GM12865 (cell line): Measurements from ENCODE around the gene ABCD1.
"Not testable (repeated sequence)": the region's sequence is repeated elsewhere in the genome, so short reads cannot be mapped to it uniquely, and the experiment has no call there.

ENCODE experiments used
- DNase-seq: peaks from one replicate; pipeline ENCODE4 v3.0.0; 2010; ENCODE audit warnings: low read depth
- H3K4me3 ChIP-seq: 2 replicates; pipeline ENCODE4 v1.5.1; 2011; ENCODE audit warnings: mild to moderate bottlenecking, low read depth, low read length, control low read depth
- CTCF ChIP-seq: IDR thresholded peaks from 2 replicates; pipeline ENCODE4 v1.5.1; 2011; ENCODE audit warnings: low read length, control low read depth, low read depth, inconsistent platforms; ENCODE audit not compliant: insufficient read depth; ENCODE audit errors: missing control alignments

Gene ABCD1

GRCh38 chrX:153728951-153729631 lies 4.4 kb downstream of the ABCD1 start:
- TF ChIP-seq CTCF, result no peak
- DNase-seq, result no peak
- no peak overlapping the region for H3K4me3 ChIP-seq

- not testable (repeated sequence) for DNase-seq, H3K4me3 ChIP-seq
Measured at GRCh38 chrX:153730115-153730514, 5.5 kb downstream of the ABCD1 start.

- TF ChIP-seq CTCF, result no peak
- peak; percentile 13 for DNase-seq
- no peak overlapping the region for H3K4me3 ChIP-seq
Measured at GRCh38 chrX:153731117-153731844, 6.6 kb downstream of the ABCD1 start.

- no peak overlapping the region for H3K4me3 ChIP-seq
- DNase-seq, result no peak
- TF ChIP-seq CTCF, result no peak
Measured at GRCh38 chrX:153731845-153732215, 7.2 kb downstream of the ABCD1 start.

- TF ChIP-seq CTCF, result no peak
- DNase-seq, result no peak
- H3K4me3 ChIP-seq, result no peak overlapping the region
Measured at GRCh38 chrX:153732401-153732800, 7.7 kb downstream of the ABCD1 start.

- no peak for DNase-seq
- no peak overlapping the region for H3K4me3 ChIP-seq
- TF ChIP-seq CTCF, result no peak
Measured at GRCh38 chrX:153733651-153734240, 9.1 kb downstream of the ABCD1 start.

- no peak for TF ChIP-seq CTCF
- no peak overlapping the region for H3K4me3 ChIP-seq
- no peak for DNase-seq
Measured at GRCh38 chrX:153734871-153735270, 10.2 kb downstream of the ABCD1 start.
